ENCODE data around the gene SEMA3D. TPM values are rescaled to one million over a fixed set of nuclear protein-coding genes. Genes with fewer than 3 reads are reported as not detected.

Gene SEMA3D
- total RNA-seq, 2 donors from 2014 or later = 10.7 to 16.5 TPM

- Histone ChIP-seq H3K27ac (no peak overlapping the region), H3K27me3 (replicated peaks; ENCODE audit: insufficient read depth) (no peaks in the 10 kb centered on the region), H3K4me3 (no peak overlapping the region), H3K9me3 (no peaks in the 10 kb centered on the region), H3K36me3 (no peaks in the 10 kb centered on the region), H3K4me1 (replicated peaks) (no peaks in the 10 kb centered on the region)
- DNase-seq (ENCODE audit: low spot score) = no peak
- intact Hi-C loops (cut with DNase I) = no loop called here
- WGBS = 98% methylated on average over 1 of the region's 1 CpG
- TF ChIP-seq POLR2A (IDR thresholded peaks at IDR 0.05) = no peak
- TF ChIP-seq CTCF (IDR thresholded peaks at IDR 0.05) = no peak
- TF ChIP-seq POLR2AphosphoS5 (IDR thresholded peaks at IDR 0.05) = no peak
These were observed 19.2 kb downstream of the SEMA3D start for GRCh38 chr7:85167636-85168035.

GRCh38 chr7:85165263-85165662 lies 21.6 kb downstream of the SEMA3D start:
- no peaks in the 10 kb centered on the region for H3K36me3 ChIP-seq
- TF ChIP-seq CTCF (IDR thresholded peaks at IDR 0.05) (no peak), POLR2AphosphoS5 (IDR thresholded peaks at IDR 0.05) (no peak), POLR2A (IDR thresholded peaks at IDR 0.05) (no peak)
- no peak overlapping the region for H3K27ac ChIP-seq
- intact Hi-C loops (cut with DNase I) = no loop called here
- H3K4me3 ChIP-seq = no peak overlapping the region
- H3K27me3 ChIP-seq (replicated peaks; ENCODE audit: insufficient read depth) = no peaks in the 10 kb centered on the region
- DNase-seq (ENCODE audit: low spot score) = no peak
- H3K4me1 ChIP-seq (replicated peaks) = no peaks in the 10 kb centered on the region
- H3K9me3 ChIP-seq = no peaks in the 10 kb centered on the region
- 76% methylated on average over 5 of the region's 5 CpGs for WGBS

- Histone ChIP-seq H3K27ac (no peak overlapping the region), H3K4me3 (no peak overlapping the region), H3K27me3 (replicated peaks; ENCODE audit: insufficient read depth) (no peaks in the 10 kb centered on the region), H3K4me1 (replicated peaks) (no peaks in the 10 kb centered on the region), H3K36me3 (no peaks in the 10 kb centered on the region), H3K9me3 (no peaks in the 10 kb centered on the region)
- 98% methylated on average over 1 of the region's 1 CpG for WGBS
- DNase-seq (ENCODE audit: low spot score) = no peak
- TF ChIP-seq POLR2A (IDR thresholded peaks at IDR 0.05) (no peak), POLR2AphosphoS5 (IDR thresholded peaks at IDR 0.05) (no peak), CTCF (IDR thresholded peaks at IDR 0.05) (no peak)
- intact Hi-C loops (cut with DNase I) = no loop called here
These were observed 22.5 kb downstream of the SEMA3D start for GRCh38 chr7:85164376-85164775.

GRCh38 chr7:85162721-85163120 lies 24.1 kb downstream of the SEMA3D start:
- no peak for DNase-seq (ENCODE audit: low spot score)
- no peak overlapping the region for H3K27ac ChIP-seq
- no peak overlapping the region for H3K4me3 ChIP-seq
- WGBS = 36% methylated on average over 4 of the region's 4 CpGs
- no peaks in the 10 kb centered on the region for H3K27me3 ChIP-seq (replicated peaks; ENCODE audit: insufficient read depth)
- H3K4me1 ChIP-seq (replicated peaks) = no peaks in the 10 kb centered on the region
- no peaks in the 10 kb centered on the region for H3K36me3 ChIP-seq
- TF ChIP-seq POLR2AphosphoS5 (IDR thresholded peaks at IDR 0.05) = no peak
- TF ChIP-seq POLR2A (IDR thresholded peaks at IDR 0.05) = no peak
- no peak for TF ChIP-seq CTCF (IDR thresholded peaks at IDR 0.05)
- H3K9me3 ChIP-seq = no peaks in the 10 kb centered on the region
- intact Hi-C loops (cut with DNase I) = no loop called here

- WGBS = 60% methylated on average over 5 of the region's 5 CpGs
- H3K27ac ChIP-seq = no peak overlapping the region
- H3K9me3 ChIP-seq = no peaks in the 10 kb centered on the region
- H3K36me3 ChIP-seq = no peaks in the 10 kb centered on the region
- no peak for DNase-seq (ENCODE audit: low spot score)
- no peak overlapping the region for H3K4me3 ChIP-seq
- TF ChIP-seq CTCF (IDR thresholded peaks at IDR 0.05) (no peak), POLR2A (IDR thresholded peaks at IDR 0.05) (no peak), POLR2AphosphoS5 (IDR thresholded peaks at IDR 0.05) (no peak)
- H3K4me1 ChIP-seq (replicated peaks) = no peaks in the 10 kb centered on the region
- intact Hi-C loops (cut with DNase I) = no loop called here
- H3K27me3 ChIP-seq (replicated peaks; ENCODE audit: insufficient read depth) = no peaks in the 10 kb centered on the region
These were observed 26.6 kb downstream of the SEMA3D start for GRCh38 chr7:85160223-85160622.

All from prostate gland (tissue), 2 donors.